ENCODE measurements around the gene INSL4. TPM values are rescaled to one million over a fixed set of nuclear protein-coding genes. Genes with fewer than 3 reads are reported as not detected.
A peak's percentile ranks its signal among the peaks of the same experiment; 100 is the strongest.

The INSL4 gene
- total and polyA plus RNA-seq, 8 donors = not detected

GRCh38 chr9:5188060-5188984 lies 42.9 kb upstream of the INSL4 start:
- H3K36me3 ChIP-seq = no peaks in the 10 kb centered on the region
- TF ChIP-seq CTCF (IDR thresholded peaks at IDR 0.05) = no peak
- DNase-seq (no peak), ATAC-seq (no peak)
- H3K4me3 ChIP-seq = no peak overlapping the region
- H3K4me1 ChIP-seq = no peaks in the 10 kb centered on the region
- no peaks in the 10 kb centered on the region for H3K27me3 ChIP-seq
- intact Hi-C loops (cut with DNase I) = loop anchor here in 1 of 2 donors (10.0 kb wide), 2 partner anchors 236 to 406 kb away; no protein-coding TSS in a partner anchor
- no peaks in the 10 kb centered on the region for H3K9me3 ChIP-seq
- no peak overlapping the region for H3K27ac ChIP-seq

DNA sequence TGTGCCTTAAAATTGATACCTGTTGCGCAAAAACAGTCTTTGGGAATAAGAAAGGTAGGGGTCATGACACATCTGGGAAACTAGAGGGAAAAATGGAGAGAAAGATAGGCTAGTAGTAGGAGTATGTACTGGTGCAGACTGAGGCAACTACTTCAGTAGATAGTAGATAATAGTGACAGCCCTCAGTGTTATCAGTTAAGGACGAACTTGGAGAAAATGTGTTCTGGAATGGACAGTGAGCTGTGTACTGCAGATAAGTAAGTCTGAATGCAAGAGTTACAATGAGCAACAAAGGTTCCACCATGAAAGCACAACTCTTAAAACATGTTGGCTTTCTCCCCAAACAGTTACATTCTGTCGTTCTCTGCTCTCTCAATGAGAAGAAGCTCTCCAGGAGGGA lies 39.2 kb upstream of the INSL4 start:
- TF ChIP-seq CTCF (IDR thresholded peaks at IDR 0.05) = no peak
- no peak overlapping the region for H3K27ac ChIP-seq
- intact Hi-C loops (cut with DNase I) = no loop called here
- ATAC-seq = no peak
- H3K27me3 ChIP-seq = no peaks in the 10 kb centered on the region
- no peaks in the 10 kb centered on the region for H3K4me1 ChIP-seq
- H3K9me3 ChIP-seq = no peaks in the 10 kb centered on the region
- H3K4me3 ChIP-seq = no peak overlapping the region
- no peak for DNase-seq
- no peaks in the 10 kb centered on the region for H3K36me3 ChIP-seq

DNA sequence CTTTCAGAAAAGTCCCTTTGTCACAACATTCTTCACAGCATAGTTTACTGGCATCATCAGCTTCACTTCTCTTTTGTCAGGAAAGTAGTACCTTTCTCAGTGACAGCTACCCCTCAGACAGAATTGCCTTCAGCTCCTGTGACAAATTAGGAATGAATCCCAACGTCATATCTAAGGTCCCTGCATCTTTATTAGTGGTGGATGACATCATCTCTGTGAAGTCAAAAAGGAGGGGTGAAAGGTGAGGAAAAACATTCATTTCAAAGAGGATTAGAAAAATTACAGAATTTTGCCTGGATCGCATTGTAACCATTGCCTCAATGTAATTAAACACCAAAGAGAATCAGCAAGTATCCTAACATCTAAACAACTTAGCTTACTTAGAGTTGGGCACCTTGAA lies 37.9 kb upstream of the INSL4 start:
- intact Hi-C loops (cut with DNase I) = no loop called here
- Histone ChIP-seq H3K27ac (no peak overlapping the region), H3K27me3 (no peaks in the 10 kb centered on the region), H3K9me3 (peaks cover 0 to 7% of the 10 kb centered on the region in 2 donors), H3K36me3 (no peaks in the 10 kb centered on the region), H3K4me3 (no peak overlapping the region), H3K4me1 (no peaks in the 10 kb centered on the region)
- ATAC-seq (no peak), DNase-seq (no peak)
- TF ChIP-seq CTCF (IDR thresholded peaks at IDR 0.05) = no peak

DNA sequence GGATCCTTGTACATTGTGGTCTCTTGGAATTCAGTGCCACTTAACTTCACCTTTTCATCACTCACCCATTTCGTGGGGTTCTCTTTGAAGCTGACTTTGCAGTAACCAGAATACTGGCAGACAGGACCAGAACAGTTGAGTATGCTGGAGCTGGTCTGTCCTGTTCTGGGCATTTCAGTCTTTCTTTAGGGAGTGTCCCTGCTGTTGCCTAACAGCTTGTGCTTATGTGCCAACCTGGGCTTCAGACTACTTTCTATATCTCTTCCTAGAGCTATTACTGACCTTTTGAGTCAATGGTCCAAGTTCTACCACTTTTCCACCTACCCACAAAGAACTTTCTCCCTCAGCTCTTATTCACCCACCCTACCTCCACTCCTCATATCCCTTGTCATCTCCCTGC lies 35.8 kb upstream of the INSL4 start:
- no peak for TF ChIP-seq CTCF (IDR thresholded peaks at IDR 0.05)
- Histone ChIP-seq H3K9me3 (peaks cover 0 to 9% of the 10 kb centered on the region in 2 donors), H3K36me3 (no peaks in the 10 kb centered on the region), H3K4me3 (no peak overlapping the region), H3K27ac (no peak overlapping the region), H3K4me1 (no peaks in the 10 kb centered on the region), H3K27me3 (no peaks in the 10 kb centered on the region)
- intact Hi-C loops (cut with DNase I) = no loop called here
- ATAC-seq = peak; percentile 44
- no peak for DNase-seq

DNA sequence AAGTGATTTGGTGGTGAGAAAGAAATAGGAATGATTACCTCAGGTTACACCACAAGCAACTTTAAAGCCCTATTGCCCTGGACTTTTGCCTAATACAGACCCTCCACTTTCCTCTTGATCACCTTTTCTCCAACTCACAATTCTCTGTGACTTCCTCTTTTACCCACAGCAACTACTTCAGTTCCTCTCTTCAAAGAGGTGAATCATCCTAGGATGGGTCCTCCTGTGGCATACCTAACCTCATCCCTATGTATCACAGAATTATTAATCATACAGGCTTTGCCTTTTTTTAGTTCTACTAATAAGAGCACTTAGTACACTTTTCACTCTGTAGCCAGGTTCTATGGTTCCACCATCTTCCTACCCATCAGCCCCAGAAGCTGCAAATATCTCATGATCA lies 26.1 kb upstream of the INSL4 start:
- Histone ChIP-seq H3K4me1 (no peaks in the 10 kb centered on the region), H3K4me3 (no peak overlapping the region), H3K9me3 (no peaks in the 10 kb centered on the region), H3K27ac (no peak overlapping the region), H3K36me3 (no peaks in the 10 kb centered on the region), H3K27me3 (no peaks in the 10 kb centered on the region)
- DNase-seq = no peak
- ATAC-seq = no peak
- intact Hi-C loops (cut with DNase I) = no loop called here
- TF ChIP-seq CTCF (IDR thresholded peaks at IDR 0.05) = no peak
